Superior temporal gyrus (tissue), 1 donor: Measurements from ENCODE around the gene GPBAR1.
A peak's percentile ranks its signal among the peaks of the same experiment; 100 is the strongest.
"Not testable (repeated sequence)": the region's sequence is repeated elsewhere in the genome, so short reads cannot be mapped to it uniquely, and the experiment has no call there.

Experiments used
- DNase-seq: peaks from one replicate; pipeline ENCODE4 v3.0.0-alpha.2; 2016; ENCODE audit errors: extremely low spot score

Gene GPBAR1

DNA sequence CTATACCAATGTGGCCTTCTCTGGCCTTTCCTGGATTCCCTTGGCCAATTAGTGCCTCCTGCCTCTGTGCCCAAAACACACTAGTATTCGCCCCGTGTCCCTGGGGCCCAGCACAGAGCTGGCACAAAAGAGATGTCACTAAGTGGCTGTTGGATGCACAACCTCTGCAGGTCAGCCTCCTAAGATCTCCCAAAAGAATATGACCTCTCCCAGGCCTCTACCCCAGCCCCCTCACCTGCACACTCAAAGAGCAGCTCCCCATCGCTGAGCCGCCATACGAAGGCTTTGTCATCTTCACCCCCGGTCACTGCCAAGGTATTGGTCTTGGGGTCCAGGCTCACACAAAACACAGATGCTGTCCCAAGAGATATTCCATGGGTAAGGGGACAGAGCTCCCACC, 6.4 kb downstream of the GPBAR1 start:
- DNase-seq: no peak

DNA sequence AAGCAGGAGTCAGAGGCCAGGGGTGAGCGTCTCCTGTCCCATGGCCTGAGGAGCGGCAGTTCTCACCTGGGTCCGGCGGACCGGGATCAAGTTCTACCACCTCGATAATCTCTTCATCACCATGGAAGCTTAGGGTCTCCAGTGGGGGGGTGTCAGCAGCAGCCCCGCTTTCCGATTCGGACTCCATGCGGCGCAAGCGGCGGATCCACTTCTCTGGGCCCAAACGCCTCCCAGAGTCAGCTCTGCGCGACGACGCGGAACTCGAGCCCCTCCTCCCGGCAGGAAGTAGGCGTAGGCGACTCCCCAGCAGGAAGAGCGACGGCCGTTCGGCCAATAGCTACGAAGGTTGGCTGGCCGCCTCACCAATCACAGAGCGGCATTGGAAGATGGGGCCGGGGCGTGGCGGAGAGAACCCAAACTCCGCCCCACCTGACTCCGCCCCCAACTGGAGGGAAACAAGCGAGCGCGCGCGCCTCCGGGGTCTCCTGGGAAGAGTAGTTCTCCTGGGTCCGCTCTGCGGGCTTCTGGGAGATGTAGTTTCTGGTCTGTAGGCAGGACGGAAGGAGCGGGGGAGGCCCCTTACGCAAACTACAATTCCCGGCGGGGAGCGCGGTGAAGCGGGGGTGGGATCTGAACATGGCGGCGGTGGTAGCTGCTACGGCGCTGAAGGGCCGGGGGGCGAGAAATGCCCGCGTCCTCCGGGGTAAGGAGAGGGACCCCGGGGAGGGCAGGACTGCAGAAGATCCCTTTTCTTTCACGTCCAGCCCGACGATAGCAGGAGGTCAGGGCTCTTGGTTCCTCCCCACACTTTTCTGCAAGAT, 9.3 kb downstream of the GPBAR1 start, which contains the start of the genes AAMP and PNKD:
TSS of gene AAMP (minus strand) at position 238 of the 821 bp plus-strand sequence. CDS start at position 187, 51 bp downstream.
TSS of gene PNKD (plus strand) at position 620 of the 821 bp plus-strand sequence. CDS start at position 637, 17 bp downstream.
- peak; percentile 100 for DNase-seq

DNA sequence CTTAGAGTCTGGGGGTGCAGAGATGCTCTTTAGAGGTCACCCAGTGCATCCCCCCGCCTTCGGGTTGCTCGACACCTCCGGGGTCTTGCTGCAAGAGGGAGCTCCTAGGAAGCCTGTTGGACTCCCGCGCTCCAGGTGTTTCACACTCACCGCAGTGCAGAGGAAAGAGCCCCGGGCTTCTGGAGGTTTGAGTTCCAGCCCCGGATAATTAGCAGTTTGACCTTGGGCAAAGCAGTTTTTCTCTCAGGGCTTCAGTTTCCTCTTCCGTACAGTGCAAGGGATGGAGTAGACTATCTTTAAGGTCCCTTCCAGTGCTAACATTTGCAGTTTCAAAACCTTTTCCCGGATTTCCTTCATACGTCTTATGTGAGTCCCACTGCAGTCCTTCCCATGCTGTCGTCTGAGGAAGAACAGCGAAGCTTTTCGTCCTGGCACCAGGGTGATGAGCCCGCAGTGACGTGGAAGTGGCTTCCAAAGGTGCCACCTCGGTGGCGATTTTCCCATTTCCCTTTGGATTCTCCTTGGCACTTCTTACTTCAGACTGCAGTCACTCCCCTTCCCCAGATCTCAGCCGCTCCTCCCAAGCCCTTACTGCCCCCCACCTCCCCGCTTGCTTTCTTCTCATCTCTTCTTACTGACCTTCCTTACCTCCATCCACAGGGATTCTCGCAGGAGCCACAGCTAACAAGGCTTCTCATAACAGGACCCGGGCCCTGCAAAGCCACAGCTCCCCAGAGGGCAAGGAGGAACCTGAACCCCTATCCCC, 10.1 kb downstream of the GPBAR1 start:
- DNase-seq: peak; percentile 25

DNA sequence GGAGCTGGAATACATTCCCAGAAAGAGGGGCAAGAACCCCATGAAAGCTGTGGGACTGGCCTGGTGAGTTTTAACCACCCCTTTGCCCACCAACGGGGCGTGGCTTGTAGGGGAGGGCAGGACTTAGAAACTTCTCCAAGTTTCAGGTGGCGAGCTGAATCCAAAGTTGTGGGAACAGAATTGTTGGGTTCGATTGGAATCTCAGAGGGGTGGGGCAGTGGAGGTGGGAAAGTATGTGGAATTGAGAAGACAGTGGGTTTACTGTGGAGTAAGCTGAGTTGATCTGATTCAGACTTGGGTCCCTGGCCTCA, 10.6 kb downstream of the GPBAR1 start:
- no peak for DNase-seq

DNA sequence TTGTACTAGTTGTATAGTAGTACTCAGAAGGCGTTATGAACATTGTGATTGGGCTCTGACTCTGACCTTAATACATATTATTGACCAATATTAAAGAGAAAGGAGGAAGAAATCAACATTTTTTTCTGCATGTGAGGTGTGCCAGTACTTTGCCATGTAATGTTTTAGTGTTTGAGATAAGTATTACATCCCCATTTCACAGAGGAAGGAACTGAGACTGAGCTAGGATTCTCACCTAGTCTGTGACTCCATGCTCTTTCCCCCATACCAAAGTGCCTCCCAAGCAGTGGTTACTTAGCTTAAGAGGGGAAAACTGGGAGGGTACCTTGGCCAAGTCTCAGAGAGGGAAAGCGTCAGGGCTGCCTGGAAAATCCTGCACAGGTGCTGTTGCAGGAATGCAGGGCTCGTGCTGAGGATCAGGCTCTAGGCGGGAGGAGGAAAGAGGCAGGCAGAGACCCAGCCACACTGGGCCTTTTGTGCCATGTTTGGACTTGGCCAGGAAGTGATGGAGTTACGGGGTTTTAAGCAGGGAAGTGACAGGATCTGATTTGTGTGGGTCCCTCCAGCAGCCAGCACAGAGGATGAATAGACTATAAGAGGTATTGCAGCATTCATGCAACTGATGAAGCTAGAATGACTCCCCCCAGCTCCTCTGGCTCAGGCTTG, 11.2 kb downstream of the GPBAR1 start:
- peak; percentile 14 for DNase-seq

DNA sequence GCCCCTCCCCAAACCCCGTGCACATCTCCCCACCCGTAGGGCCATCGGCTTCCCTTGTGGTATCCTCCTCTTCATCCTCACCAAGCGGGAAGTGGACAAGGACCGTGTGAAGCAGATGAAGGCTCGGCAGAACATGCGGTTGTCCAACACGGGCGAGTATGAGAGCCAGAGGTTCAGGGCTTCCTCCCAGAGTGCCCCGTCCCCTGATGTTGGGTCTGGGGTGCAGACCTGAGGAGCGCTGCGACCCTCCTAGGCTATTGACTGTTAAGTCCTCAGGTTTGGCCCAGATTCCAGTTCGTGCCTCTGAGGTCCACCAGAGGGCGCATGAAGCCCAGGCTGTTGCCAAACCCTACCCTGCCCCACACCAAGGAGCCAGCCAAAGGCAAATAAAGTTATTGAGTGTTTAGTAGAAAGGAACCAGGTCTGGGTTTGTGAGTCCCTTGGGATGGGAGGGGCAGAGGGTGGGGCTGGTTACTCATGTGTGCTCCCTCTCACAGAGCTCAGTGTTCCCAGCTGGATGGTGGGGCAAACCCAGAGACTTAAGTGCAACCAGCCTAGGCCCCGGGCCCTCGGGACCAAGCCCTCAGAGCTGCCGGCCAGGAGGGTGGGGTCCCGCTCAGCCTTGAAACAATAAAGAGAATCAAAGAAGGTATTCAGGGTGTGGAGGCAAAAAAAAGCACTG, 11.9 kb downstream of the GPBAR1 start:
- DNase-seq: peak; percentile 92

DNA sequence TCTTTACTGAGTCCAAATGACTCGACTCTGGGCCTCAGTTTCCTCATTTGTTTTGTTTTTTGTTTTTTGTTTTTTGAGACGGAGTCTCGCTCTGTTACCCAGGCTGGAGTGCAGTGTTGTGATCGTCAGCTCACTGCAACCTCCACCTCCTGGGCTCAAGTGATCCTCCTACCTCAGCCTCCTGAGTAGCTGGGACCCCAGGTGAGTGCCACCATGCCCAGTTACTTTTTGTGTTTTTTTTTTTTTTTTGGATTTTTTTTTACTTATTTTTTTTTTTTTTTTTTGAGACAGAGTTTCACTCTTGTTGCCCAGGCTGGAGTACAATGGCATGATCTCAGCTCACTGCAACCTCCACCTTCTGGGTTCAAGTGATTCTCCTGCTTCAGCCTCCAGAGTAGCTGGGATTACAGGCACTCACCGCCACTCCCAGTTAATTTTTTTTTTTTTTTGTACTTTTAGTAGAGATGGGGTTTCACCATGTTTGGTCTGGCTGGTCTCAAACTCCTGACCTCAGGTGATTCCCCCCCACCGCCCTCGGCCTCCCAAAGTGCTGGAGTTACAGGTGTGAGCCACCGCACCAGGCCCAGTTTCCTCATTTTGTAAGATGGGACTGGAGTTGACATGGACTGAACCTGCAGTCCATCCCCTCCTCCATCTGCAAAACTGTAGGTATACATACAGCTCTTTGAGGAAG, 12.5 kb downstream of the GPBAR1 start:
- not testable (repeated sequence) for DNase-seq

DNA sequence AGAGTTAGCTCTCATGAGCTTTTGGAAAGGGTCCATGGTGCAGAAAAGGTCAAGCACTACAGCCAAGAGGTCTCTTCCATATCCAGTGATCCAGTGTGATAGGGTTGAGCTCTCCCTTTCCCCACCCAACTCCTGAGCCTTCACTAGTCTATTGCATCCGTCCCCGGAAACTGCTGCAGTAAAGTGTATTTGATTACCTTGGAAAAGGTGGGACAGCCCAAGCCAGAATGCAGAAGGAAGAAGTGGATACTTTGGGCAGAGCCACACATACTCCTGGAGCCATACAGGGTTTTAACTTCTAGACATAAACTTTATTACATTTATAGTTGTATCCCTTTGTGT, 13.1 kb downstream of the GPBAR1 start:
- DNase-seq: no peak

DNA sequence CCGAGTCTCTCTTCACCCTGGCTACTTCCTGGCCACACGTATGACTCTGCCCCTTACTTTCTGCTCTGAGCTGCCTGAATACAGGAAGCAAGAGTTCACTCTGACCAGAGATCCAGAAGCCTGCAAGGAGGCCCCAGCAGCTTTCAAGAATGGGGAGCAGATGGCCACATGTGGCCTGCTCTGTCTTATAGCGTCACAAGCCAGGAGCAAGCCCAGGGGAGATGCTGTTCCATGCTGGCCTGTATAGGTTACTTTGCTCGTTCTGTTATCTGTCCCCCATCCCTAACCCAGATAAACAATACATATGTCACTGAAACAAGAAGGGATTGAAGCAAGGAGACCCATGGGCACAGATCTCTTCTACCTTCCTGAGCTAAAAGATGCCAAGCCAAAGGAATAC, 13.8 kb downstream of the GPBAR1 start:
- DNase-seq: no peak

DNA sequence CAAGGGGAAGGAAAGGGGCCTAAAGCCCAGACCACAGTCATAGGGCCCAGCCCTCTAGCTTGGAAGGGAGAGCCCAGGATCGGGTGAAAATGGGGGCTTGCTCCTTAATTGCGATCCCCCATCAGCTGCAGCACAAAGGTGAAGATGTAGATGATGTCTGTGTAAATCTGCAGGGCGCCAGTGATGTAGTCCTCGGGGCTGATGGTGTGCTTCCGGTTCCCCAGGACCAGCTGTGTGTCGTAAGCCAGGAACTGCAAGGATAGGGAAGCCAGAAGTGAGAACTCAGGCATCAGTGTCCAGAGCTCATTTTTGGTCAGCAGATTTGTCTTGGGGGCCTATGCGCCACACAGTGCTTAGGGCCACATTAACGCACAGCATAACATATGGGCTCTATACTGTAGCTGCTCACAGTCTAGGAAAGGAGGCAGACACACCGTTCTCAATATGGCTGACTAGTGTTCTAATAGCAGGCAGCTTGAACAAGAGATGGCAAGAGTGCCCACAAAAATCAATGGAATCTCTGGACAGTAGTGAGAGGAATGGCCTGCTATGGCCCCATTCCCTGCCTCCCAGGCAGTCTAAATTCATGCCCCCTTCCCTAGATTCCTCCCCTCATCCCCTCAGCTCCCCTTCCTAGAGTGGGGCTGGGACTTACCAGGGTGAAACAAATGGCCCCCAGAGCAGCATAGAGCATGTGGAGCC, 14.7 kb downstream of the GPBAR1 start:
- DNase-seq: no peak

DNA sequence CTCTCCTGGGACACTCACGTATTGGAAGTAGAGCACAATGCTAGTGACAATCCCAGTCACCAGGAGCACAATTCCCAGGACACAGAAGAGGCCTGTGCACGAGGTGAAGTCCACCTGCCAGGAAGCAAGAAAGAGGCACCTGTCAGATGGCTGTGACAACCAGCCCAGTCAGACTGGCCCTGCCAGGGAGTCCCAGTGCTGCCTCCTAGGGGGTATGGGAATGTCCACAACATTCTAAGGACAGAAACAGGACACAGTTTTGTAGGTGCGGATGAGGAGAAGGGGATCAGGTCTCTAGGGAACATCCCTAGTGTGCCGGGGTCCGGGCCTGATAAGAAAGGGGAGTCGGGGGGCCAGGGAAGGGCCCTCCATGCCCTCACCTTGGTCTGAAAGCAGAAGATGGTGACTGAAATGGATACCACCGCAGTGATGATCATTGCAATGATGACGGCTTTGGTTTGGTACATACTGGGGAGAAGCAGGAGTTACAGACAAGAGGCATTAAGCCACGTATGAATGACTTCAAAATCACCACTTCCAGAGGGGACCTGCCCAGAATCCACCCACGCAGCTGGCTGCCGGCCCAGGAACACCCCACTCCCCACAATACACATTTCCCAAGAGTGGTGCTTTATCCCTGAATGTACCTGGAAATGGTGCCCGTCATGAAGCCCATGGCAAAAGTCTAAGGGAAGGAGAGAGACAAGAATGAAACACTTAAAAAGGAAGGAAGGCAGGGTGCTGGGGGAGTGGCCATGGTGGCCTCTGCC, 16.4 kb downstream of the GPBAR1 start:
- DNase-seq: no peak

DNA sequence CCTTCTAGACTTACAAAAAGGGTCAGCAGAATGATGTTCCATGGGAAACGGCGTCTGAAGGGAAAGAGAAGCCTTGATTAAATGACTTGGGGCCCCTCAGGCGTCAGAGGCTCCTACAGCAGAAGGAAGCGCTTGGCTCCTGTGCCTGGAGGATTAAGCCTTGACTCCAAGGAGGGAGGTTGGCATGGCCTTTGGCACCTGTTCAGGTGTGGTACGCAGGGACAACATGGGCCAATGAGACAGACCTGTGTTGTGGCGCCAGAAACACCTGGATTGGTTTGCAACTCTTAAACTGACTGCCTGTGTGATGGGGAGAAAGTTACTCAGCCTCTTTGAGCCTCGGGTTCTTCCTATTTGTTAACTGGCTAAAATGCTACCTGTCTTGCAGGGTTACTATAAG, 17.1 kb downstream of the GPBAR1 start:
- DNase-seq: no peak

DNA sequence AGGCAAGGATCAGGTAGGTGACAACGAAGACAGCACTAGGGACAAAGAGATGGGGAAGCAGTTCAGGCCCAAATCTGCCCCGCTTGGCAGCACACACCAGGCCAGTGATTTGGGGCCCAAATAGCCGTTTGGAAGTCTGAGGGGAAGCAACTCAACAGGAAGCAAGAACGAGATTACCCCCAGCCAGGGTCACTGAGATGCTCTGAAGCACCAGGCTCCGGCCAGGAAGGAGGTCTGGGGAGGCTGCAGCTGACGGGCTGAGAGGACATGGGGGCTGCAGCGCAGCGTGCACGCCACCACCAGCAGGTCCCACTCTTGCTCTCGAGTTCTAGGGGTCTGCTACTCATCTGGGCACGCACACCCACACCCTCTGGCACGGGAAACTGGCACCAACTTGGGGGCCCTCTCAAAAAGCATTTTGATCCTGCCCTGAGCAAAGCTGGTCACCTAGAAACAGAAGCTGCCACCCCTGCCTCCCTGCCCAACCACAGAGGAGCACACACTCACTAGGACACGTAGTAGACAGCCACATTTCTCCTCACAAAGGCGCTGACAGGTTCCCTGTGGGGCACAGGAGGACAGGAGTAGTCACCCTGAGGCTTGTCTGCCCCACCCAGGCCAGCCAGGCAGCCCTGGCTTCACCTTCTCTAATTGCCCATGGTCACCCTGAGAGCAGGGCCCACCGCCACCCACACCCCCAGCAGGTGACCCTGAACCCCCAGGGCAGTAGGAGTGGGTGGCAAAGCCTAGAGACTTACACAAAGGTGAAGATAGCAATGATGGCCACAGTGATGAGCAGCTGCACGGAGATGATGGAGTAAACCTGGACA, 17.9 kb downstream of the GPBAR1 start:
- no peak for DNase-seq

DNA sequence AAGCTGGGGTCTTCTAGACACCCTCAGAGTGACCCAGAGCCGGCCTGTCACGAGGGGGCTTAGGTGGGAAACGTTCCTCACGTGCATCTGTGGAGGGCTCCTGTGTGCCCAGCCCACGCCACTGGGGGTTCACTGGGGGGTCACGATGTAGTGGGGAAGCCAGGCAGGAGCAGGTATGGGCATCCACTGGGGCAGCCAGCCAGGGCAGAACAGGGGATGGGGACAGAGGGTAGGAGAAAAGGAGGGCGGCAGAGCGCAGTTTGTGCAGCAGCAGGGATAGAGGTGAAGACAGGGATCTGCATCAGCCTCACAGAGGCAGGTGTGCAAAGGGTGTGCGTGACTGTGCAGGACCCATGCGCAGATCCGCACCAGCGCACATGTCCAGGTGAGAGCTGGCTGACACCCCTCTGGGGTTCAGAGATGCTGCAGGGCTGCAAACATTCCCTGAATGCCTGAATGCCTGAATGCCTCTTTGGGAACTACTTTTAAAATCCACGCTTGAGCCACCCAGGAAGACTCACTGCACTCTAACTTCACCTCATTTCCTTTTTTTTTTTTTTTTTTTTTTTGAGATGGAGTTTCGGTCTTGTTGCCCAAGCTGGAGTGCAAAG, 19.6 kb downstream of the GPBAR1 start:
- no peak for DNase-seq

DNA sequence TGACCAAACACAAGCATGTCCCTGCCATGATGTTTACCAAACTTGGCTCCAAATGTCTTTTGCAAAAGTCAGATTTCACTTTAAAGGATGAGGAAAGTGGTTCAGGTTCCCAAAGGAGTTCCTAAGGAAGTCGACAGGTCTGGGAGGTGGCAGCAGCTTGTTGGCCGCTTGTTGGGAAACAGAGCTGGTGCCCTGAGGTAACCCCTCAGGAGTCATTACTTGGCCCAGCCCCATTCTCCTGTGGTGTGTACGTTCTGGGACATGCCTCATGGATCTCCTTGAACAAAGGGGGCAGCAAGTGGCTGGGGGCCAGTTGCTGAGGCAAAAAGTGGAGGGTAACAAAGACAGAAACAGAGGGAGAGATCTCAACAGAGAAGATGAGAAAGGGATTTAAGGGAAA, 20.6 kb downstream of the GPBAR1 start:
- DNase-seq: no peak

DNA sequence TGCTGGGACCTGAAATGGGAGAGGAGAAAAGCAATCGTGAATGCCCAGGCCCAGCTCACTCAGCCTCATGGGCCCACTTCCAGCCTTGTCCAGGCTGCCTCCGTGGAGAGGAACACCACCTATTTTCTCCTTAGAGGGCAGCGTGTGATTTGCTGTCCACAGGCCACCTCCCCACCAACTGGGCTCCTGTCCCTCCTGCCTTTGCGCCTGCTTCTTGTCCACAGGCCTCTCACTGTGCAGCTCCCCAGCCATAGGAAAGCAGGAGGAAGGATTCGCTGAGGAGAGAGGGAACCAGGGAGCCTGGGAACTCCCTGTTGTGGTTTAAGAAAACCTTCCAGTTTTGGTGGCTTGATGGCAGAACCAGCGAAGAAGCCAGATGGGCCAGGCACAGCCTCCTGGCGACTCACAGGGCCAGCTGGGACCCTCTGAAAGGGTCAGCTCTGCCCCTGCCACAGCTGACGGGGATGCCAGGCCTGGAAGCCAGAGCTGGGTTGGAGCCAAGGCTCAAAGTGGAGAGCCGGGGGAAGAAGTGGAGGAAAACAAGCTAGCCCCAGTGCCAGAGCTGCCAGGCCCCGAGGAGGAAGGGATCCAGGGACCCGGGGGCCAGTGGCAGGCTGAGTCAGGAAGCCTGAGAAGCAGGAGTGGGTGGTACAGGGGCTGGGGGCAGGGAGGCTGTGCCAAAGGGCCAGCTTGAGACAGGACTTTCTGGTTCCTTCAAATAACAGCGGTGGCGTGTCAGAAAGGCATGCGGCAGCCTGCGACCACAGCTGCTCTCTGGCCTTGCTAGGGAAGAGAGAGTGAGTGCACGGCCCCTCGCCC, 21.6 kb downstream of the GPBAR1 start:
- peak; percentile 54 for DNase-seq

DNA sequence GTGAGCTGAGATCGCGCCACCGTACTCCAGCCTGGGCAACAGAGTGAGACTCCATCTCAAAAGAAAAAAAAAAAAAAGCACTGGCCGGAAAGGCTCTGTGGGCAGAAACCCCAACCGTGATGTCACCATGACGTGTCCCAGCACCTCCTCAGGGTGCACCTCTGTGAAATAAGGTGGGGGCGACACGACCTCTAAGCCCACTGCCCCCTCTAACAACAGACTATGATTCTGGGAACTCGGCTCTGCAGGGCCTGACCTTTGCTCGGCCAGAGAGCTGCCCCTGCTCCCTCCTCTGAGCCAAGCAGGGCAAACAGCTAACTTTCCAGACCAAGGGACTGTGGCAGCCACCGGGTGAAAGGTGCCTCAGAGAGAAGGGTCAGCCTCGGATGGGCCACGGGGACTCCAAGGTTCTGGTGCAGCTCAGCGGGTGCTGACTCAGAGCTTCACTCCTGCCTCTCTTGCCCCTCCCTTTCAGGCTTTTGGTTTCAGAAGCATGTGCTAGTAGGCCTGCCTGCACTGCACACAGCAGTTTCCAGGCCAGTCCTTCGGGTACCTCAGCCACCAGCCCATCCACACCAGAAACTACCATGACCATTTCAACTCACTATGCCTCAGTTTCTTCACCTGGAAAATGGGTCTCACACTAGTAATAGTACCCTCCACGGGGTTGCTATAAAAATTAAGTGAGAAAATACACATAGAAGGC, 23.4 kb downstream of the GPBAR1 start:
- no peak for DNase-seq
